ENCODE results near the gene CRYL1. TPM values are rescaled to one million over a fixed set of nuclear protein-coding genes. Genes with fewer than 3 reads are reported as not detected.

The CRYL1 gene
- total RNA-seq, 2 experiments from 2014 or later = 8.9 to 9.3 TPM

DNA sequence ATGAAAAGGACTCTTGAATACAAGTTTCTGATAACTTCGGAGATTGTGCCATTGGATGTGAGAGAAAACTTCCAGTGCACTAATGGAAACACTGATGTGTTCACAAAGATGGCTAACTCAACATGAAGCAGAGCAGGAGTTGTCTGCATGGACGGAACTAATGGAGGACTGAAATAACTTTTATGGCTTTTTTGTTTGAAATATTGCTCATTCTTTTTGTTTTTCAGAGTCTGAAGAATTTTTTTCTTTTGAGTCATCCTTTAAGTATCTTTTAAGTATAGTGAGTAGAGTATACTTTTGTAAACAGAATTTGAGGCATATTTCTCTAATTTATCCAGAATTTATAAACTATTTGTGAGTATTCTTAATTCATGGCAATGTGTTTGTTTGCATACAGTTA is 25.7 kb downstream of the CRYL1 start:
- Mint-ChIP-seq H3K9me3 (peaks cover 12% of the 10 kb centered on the region), H3K4me3 (no peak overlapping the region), H3K36me3 (ENCODE audit: low read depth) (peaks cover 6% of the 10 kb centered on the region), H3K4me1 (ENCODE audit: low read depth) (no peaks in the 10 kb centered on the region), H3K27ac (no peak overlapping the region), H3K27me3 (ENCODE audit: low read depth) (no peaks in the 10 kb centered on the region)
- intact Hi-C loops (cut with micrococcal nuclease) = loop anchor here (5.0 to 10.0 kb wide), 3 partner anchors 272 to 975 kb away; partner anchors contain the start of gene EEF1AKMT1
- no peak for DNase-seq
- CTCF ChIA-PET = no interaction called here

GRCh38 chr13:20498659-20499058 is 27.0 kb downstream of the CRYL1 start:
- Mint-ChIP-seq H3K27me3 (ENCODE audit: low read depth) (no peaks in the 10 kb centered on the region), H3K27ac (no peak overlapping the region), H3K4me3 (no peak overlapping the region), H3K4me1 (ENCODE audit: low read depth) (no peaks in the 10 kb centered on the region), H3K9me3 (peaks cover 12% of the 10 kb centered on the region), H3K36me3 (ENCODE audit: low read depth) (peaks cover 6% of the 10 kb centered on the region)
- no peak for DNase-seq
- CTCF ChIA-PET = interaction anchor here (0.7 kb wide), 1 partner anchor 347 kb away, joined by 4 read pairs; no protein-coding TSS in a partner anchor
- intact Hi-C loops (cut with micrococcal nuclease) = loop anchor here (5.0 to 10.0 kb wide), 3 partner anchors 274 to 976 kb away; partner anchors contain the start of gene EEF1AKMT1

GRCh38 chr13:20498129-20498528 is 27.5 kb downstream of the CRYL1 start:
- Mint-ChIP-seq H3K4me1 (ENCODE audit: low read depth) (no peaks in the 10 kb centered on the region), H3K4me3 (no peak overlapping the region)

GRCh38 chr13:20497006-20497775 is 28.5 kb downstream of the CRYL1 start:
- peaks cover 6% of the 10 kb centered on the region for H3K36me3 Mint-ChIP-seq (ENCODE audit: low read depth)
- intact Hi-C loops (cut with micrococcal nuclease) = loop anchor here (5.0 to 10.0 kb wide), 3 partner anchors 275 to 978 kb away; partner anchors contain the start of gene EEF1AKMT1
- CTCF ChIA-PET = interaction anchor here (0.6 to 5.7 kb wide), 5 partner anchors 96 to 331 kb away, joined by 3 to 40 read pairs (median 3); partner anchors contain the start of gene IL17D
- H3K27me3 Mint-ChIP-seq (ENCODE audit: low read depth) = no peaks in the 10 kb centered on the region
- no peak for DNase-seq
- H3K27ac Mint-ChIP-seq = no peak overlapping the region
- H3K4me3 Mint-ChIP-seq = no peak overlapping the region
- no peaks in the 10 kb centered on the region for H3K4me1 Mint-ChIP-seq (ENCODE audit: low read depth)
- peaks cover 12% of the 10 kb centered on the region for H3K9me3 Mint-ChIP-seq

More at GRCh38 chr13:20498129-20498528, 27.5 kb downstream of the CRYL1 start:
- H3K36me3 Mint-ChIP-seq (ENCODE audit: low read depth) = peaks cover 6% of the 10 kb centered on the region
- no peaks in the 10 kb centered on the region for H3K27me3 Mint-ChIP-seq (ENCODE audit: low read depth)
- no peak for DNase-seq
- peaks cover 12% of the 10 kb centered on the region for H3K9me3 Mint-ChIP-seq
- H3K27ac Mint-ChIP-seq = no peak overlapping the region
- CTCF ChIA-PET = no interaction called here
- intact Hi-C loops (cut with micrococcal nuclease) = loop anchor here (5.0 to 10.0 kb wide), 3 partner anchors 274 to 977 kb away; partner anchors contain the start of gene EEF1AKMT1

- Mint-ChIP-seq H3K9me3 (peaks cover 6% of the 10 kb centered on the region), H3K27ac (no peak overlapping the region), H3K36me3 (ENCODE audit: low read depth) (peaks cover 4% of the 10 kb centered on the region), H3K27me3 (ENCODE audit: low read depth) (no peaks in the 10 kb centered on the region), H3K4me1 (ENCODE audit: low read depth) (no peaks in the 10 kb centered on the region), H3K4me3 (no peak overlapping the region)
- CTCF ChIA-PET = interaction anchor here (0.6 to 6.6 kb wide), 28 partner anchors 12 to 766 kb away, joined by 3 to 50 read pairs (median 4); partner anchors contain the start of gene IL17D
- DNase-seq = peak; percentile 81
- intact Hi-C loops (cut with micrococcal nuclease) = loop anchor here (1.0 to 10.0 kb wide), 7 partner anchors 31 to 979 kb away; partner anchors contain the start of genes EEF1AKMT1 and IL17D
Observed at GRCh38 chr13:20495087-20496023, 30.3 kb downstream of the CRYL1 start.

DNA sequence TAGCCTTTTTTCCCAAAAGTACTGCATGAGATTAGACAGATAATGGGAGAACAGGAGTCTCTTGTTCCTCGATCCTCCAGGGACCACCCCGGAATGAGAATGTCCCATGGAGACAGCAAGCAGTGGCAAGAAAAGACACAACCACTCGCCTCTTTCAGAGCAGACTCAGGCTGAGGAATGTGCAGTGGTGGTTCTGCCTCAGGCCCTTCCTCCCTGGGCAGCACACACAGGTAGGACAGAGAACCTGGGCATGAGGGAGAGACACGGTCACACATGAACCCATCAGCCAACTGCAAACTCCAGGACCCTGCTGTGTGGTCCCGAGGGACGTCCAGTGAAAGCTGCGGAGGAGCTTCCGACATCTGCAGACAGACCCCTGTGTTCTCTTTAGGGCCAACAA is 31.0 kb downstream of the CRYL1 start:
- no peak for DNase-seq
- no peak overlapping the region for H3K27ac Mint-ChIP-seq
- no peaks in the 10 kb centered on the region for H3K4me1 Mint-ChIP-seq (ENCODE audit: low read depth)
- intact Hi-C loops (cut with micrococcal nuclease) = loop anchor here (1.0 to 10.0 kb wide), 8 partner anchors 32 to 980 kb away; partner anchors contain the start of genes EEF1AKMT1, IL17D, MRPL57 and SKA3
- no peak overlapping the region for H3K4me3 Mint-ChIP-seq
- peaks cover under 1% of the 10 kb centered on the region for H3K36me3 Mint-ChIP-seq (ENCODE audit: low read depth)
- CTCF ChIA-PET = interaction anchor here (0.6 to 6.6 kb wide), 19 partner anchors 11 to 766 kb away, joined by 3 to 50 read pairs (median 4); partner anchors contain the start of gene IL17D
- H3K9me3 Mint-ChIP-seq = peaks cover under 1% of the 10 kb centered on the region
- no peaks in the 10 kb centered on the region for H3K27me3 Mint-ChIP-seq (ENCODE audit: low read depth)

DNA sequence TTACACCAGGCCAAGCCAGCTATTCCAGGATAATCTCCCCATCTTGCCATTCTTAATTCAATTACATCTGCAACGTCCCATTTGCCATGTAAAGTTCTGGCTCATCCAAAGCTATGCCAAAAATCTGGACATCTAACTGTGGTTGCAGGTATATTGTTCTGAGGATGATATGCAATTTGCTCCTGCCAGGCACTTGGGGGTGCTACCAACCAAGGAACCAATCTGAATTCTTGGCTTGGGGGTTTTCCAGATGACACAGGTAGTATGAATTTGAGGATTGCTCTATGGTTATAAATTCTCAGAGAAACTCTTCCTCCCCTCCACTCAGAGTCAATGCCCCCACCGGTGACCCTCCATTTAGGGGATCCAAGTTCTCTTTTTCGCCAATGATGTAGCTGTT is 33.0 kb downstream of the CRYL1 start:
- no peaks in the 10 kb centered on the region for H3K36me3 Mint-ChIP-seq (ENCODE audit: low read depth)
- intact Hi-C loops (cut with micrococcal nuclease) = loop anchor here (5.0 to 10.0 kb wide), 3 partner anchors 685 to 982 kb away; partner anchors contain the start of genes MRPL57 and SKA3
- H3K9me3 Mint-ChIP-seq = no peaks in the 10 kb centered on the region
- CTCF ChIA-PET = interaction anchor here (0.6 to 6.6 kb wide), 16 partner anchors 9 to 433 kb away, joined by 3 to 50 read pairs (median 4); no protein-coding TSS in a partner anchor
- no peaks in the 10 kb centered on the region for H3K4me1 Mint-ChIP-seq (ENCODE audit: low read depth)
- no peaks in the 10 kb centered on the region for H3K27me3 Mint-ChIP-seq (ENCODE audit: low read depth)
- DNase-seq = peak; percentile 42
- no peak overlapping the region for H3K27ac Mint-ChIP-seq
- H3K4me3 Mint-ChIP-seq = no peak overlapping the region

GRCh38 chr13:20491926-20492435 is 33.7 kb downstream of the CRYL1 start:
- DNase-seq = no peak
- Mint-ChIP-seq H3K27me3 (ENCODE audit: low read depth) (no peaks in the 10 kb centered on the region), H3K4me1 (ENCODE audit: low read depth) (no peaks in the 10 kb centered on the region), H3K27ac (no peak overlapping the region), H3K36me3 (ENCODE audit: low read depth) (no peaks in the 10 kb centered on the region), H3K4me3 (no peak overlapping the region), H3K9me3 (no peaks in the 10 kb centered on the region)
- intact Hi-C loops (cut with micrococcal nuclease) = loop anchor here (5.0 to 10.0 kb wide), 3 partner anchors 685 to 983 kb away; partner anchors contain the start of genes MRPL57 and SKA3
- CTCF ChIA-PET = interaction anchor here (0.6 to 6.6 kb wide), 8 partner anchors 9 to 433 kb away, joined by 3 to 50 read pairs (median 6); no protein-coding TSS in a partner anchor

DNA sequence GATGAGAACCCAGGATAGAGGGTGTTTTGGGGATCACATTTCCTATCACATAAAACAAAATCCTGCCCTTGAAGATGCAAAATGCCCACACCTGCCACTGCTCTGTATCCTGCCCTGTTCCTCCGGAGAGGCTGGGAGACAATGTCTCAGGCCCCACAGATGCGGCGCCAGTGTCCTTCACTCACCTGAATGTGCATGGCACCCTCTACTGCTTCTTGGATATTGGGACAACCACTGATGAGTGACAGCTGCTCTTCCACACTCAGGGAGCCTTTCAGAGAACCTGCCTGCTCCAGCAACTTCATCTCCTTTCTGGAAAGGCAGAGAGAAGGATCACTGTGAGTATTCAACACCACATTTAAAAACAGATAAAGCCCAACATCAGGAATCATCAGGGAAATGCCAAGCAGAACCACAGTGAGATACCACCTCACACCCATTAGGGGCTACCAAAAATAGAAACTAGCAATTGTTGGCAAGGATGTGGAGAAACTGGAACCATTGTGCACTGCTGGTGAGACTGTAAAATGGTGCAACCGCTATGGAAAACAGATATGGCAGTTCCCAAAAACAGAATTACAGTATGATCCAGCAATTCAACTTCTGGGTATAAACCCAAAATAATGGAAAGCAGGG is 36.4 kb downstream of the CRYL1 start:
- no peaks in the 10 kb centered on the region for H3K9me3 Mint-ChIP-seq
- intact Hi-C loops (cut with micrococcal nuclease) = loop anchor here (1.0 kb wide), 3 partner anchors 77 to 307 kb away; no protein-coding TSS in a partner anchor
- no peaks in the 10 kb centered on the region for H3K36me3 Mint-ChIP-seq (ENCODE audit: low read depth)
- H3K27me3 Mint-ChIP-seq (ENCODE audit: low read depth) = no peaks in the 10 kb centered on the region
- CTCF ChIA-PET = interaction anchor here (0.5 to 1.1 kb wide), 2 partner anchors 76 to 339 kb away, joined by 3 read pairs; no protein-coding TSS in a partner anchor
- DNase-seq = peak; percentile 30
- H3K4me1 Mint-ChIP-seq (ENCODE audit: low read depth) = no peaks in the 10 kb centered on the region
- H3K27ac Mint-ChIP-seq = no peak overlapping the region
- no peak overlapping the region for H3K4me3 Mint-ChIP-seq

GRCh38 chr13:20487927-20488326 is 37.7 kb downstream of the CRYL1 start:
- Mint-ChIP-seq H3K27ac (no peak overlapping the region), H3K27me3 (ENCODE audit: low read depth) (no peaks in the 10 kb centered on the region), H3K9me3 (no peaks in the 10 kb centered on the region)

GRCh38 chr13:20482787-20483186 is 42.9 kb downstream of the CRYL1 start:
- H3K9me3 Mint-ChIP-seq = no peaks in the 10 kb centered on the region
- CTCF ChIA-PET = interaction anchor here (1.1 to 1.9 kb wide), 4 partner anchors 11 to 301 kb away, joined by 3 to 5 read pairs (median 4); no protein-coding TSS in a partner anchor
- no peaks in the 10 kb centered on the region for H3K36me3 Mint-ChIP-seq (ENCODE audit: low read depth)
- intact Hi-C loops (cut with micrococcal nuclease) = no loop called here
- H3K4me3 Mint-ChIP-seq = no peak overlapping the region
- H3K27me3 Mint-ChIP-seq (ENCODE audit: low read depth) = no peaks in the 10 kb centered on the region
- no peak overlapping the region for H3K27ac Mint-ChIP-seq
- no peaks in the 10 kb centered on the region for H3K4me1 Mint-ChIP-seq (ENCODE audit: low read depth)
- DNase-seq = no peak

More at GRCh38 chr13:20487927-20488326, 37.7 kb downstream of the CRYL1 start:
- H3K4me1 Mint-ChIP-seq (ENCODE audit: low read depth) = no peaks in the 10 kb centered on the region
- CTCF ChIA-PET = interaction anchor here (0.8 to 1.1 kb wide), 2 partner anchors 39 to 75 kb away, joined by 3 to 4 read pairs; no protein-coding TSS in a partner anchor
- H3K36me3 Mint-ChIP-seq (ENCODE audit: low read depth) = no peaks in the 10 kb centered on the region
- H3K4me3 Mint-ChIP-seq = no peak overlapping the region
- DNase-seq = no peak
- intact Hi-C loops (cut with micrococcal nuclease) = no loop called here
